Measurements from ENCODE around the gene MCC.

DNA sequence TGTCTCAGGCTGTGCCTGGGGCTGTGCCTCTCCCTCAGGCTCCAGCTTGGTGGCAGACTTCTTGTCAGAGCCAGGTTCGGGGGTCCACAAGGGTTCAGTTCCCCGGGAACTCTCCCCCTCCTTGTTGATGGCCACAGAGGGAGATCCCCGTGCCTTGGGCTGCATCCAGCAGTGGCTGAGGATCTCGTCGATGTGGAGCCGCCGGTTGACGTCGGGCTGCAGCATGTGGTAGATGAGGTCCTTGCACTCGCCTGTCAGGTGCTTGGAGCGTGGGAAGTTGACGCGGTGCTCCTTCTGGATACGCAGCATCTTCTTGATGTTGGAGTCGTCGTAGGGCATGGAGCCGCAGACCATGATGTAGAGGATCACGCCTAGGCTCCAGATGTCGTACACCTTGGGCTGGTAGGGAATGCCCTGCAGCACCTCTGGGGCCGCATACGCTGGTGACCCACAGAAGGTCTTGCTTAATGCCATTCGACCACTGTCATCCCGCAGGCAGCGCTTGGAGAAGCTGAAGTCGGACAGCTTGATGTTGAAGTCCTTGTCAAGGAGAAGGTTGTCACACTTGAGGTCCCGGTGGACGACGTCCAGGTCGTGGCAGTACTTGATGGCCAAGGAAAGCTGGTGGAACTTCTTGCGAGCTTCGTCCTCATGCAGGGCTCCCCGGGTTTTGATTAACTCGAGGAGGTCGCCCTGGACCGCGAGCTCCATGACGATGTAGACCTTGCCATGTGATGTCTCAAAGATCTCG is 54.2 kb downstream of the MCC start:
- TF ChIP-seq EZH2 (IDR thresholded peaks at IDR 0.05; ENCODE audit: insufficient read depth, poor library complexity, severe bottlenecking) (no peak), EZH2phosphoT487 (IDR thresholded peaks at IDR 0.05; ENCODE audit: insufficient read depth, low read depth) (no peak)
